Skeletal muscle cell (primary cell): ENCODE data around the gene TWIST2.

Source experiments
- DNase-seq: peaks from one replicate; pipeline ENCODE4 v3.0.0-alpha.2; 2010; ENCODE audit warnings: low read depth
- H3K4me3 ChIP-seq: 2 replicates; pipeline ENCODE4 v1.5.1; 2011; ENCODE audit warnings: low read depth, mild to moderate bottlenecking, control low read depth, low read length, moderate library complexity

The TWIST2 gene

DNA sequence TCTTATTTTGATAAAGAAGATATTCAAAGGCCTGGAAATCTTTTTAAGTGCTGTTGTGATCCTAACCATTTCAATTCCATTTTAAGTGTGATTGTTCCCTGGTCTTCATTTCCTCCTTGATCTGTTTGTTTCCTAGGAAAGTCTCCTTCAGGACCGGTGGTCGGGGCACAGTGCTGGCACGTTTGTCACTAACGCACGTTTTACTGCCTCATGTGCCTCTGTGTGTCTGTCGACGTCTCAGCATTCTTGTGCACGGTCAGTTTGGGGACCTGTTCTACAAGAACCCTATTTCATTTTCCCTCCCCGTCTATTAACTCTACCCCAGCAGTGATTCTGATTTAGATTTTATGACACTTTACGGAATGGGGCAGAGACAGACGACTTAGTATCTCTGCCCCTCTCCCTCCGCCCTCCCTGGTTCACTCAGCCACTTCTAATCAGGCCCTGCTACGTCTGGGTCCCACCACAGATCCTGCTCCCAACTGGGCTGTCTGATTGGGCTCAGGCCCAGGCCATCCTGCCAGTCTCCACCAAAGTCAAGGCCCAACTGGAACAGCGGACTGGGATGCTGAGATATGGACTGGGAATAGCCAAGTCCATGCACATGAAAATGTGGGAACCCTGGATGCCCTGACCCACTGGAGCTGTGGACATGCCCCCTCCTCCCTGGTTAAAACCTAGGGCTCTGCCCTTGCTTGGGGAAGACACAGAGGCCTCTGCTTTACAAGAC, 95.6 kb downstream of the TWIST2 start:
- no peak overlapping the region for H3K4me3 ChIP-seq
- no peak for DNase-seq

DNA sequence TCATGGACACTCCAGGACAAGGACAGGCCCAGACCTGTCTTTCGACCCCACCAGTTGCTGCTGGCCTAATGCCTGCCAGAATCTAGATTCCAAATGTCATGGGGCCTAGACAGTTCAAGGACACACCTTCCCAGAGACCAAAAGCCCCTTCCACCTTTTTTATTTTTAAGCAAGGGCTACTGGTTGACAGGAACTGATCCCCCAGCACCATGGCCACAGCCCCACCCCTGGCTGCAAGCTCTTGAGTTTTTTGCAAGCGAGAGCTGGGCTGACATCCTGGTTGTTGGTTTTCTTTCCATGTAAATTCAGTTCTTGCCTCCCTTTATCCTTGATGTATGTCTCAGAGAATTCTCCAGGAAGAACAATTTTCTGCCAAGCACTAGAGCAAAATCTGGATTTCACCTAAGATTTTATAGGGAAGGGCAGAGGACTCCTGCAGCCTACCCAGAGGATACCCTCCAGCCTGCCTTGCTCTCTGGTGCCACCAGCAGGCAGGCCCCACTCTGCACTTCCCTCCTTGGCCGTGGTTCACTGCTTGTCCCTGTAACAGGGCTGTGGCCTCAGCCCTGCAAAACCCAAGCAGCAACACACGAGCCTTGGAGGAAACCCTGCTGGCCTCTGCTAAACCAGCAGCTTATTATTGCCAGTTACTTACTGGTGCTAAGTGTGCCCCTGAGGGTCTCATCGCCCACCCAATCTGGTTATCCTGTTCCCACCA, 97.7 kb downstream of the TWIST2 start:
- no peak overlapping the region for H3K4me3 ChIP-seq
- DNase-seq = no peak

DNA sequence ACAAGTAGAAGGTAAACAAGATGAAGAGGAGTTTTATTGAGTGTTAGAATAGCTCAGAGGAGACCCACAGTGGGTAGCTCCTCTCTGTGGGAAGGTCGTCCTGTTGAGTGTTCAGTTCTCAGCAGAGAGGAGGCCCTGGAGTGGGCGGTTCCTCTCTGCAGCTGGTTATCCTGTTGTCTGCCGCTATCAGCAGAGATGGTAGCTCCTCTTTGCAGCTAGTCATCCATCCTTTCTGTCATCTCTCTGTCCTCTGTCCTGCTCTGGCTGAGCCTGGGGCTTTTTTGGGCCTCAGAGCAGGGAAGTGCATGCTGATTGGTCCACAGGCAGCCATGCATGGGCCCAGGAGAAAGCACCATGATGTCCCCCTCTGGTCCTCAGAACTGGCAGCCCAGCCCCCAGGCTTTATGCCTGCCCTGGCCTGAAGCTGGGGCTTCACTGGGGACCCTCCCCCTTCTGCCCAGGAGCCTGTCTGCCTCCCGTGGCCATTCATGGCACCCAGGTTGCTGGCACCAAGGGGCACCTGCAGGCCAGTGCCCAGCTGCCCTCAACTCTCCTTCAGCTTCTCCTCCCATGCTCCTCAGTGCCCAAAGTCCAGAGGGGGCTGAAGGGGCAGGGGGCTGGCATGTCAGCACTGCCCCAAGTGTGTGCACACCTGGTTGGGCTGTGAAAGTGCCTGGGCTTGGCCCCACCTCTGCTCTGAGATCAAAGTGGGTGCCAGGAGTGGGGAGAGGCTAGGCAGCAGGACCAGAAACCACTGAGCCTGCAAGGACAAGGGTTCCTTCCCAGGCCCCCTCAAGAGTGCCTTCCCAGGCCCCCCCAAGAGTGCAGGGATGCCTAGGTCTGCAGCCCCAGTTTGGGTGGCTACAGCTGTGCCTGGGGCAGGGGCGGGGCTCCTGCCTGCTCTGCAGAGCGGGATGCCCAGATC, 98.7 kb downstream of the TWIST2 start:
- no peak for DNase-seq
- H3K4me3 ChIP-seq = no peak overlapping the region

DNA sequence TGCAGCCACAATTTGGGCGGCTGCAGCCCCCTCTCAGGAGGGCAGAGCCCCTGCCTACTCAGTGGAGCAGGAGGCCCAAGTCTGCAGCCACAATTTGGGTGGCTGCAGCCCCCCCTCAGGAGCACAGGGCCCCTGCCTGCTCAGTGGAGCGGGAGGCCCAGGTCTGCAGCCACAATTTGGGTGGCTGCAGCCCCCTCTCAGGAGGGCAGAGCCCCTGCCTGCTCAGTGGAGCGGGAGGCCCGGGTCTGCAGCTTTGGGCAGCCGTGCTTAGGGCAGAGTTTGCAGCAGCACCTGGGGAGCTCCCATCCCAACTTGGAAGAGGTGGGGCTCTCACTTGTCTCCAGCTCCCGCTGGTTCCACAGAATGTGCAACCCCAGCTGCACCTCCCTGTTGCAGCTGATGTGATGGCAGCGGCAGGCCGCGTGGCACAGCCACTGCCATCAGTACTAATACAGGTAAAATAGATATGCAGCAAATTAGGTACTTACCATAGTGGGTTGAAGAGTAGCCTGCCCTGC, 99.4 kb downstream of the TWIST2 start:
- DNase-seq = no peak
- H3K4me3 ChIP-seq = no peak overlapping the region

DNA sequence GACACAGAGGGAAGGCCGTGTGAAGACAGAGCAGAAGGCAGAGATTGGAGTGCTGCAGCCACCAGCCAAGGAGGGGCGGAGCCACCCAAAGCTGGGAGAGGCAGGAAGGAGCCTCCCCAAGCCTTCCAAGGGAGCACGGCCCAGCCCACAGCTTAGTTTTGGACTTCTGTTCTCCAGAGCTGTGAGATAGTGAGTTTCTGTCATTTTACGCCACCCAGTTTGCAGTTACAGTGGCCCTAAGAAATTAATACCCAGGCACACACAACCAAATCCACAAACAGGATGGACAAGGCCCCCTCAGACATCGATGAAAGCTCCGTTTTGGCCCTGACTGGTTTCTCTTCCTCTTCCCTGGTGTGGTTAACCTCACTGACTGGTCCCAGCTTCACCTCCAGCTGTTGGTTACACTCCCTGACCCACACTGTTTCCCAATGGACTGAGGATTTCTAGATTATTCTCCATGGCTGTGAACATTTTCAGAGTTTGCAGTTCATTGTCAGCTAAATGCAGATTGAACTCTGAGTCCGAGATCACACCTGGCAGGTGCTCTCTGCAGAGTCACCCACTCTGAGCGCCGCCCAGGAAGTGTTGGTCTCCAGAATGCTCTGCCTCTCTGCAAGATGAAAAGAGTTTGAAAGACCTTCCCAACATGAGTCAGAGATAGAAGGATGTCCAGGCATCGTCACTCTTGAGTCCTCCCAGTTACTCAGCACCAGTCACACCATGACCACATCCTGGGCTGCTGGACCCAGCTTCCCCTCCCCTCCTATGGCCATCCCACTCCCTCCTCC, 100.2 kb downstream of the TWIST2 start:
- peak; percentile 77 for DNase-seq
- no peak overlapping the region for H3K4me3 ChIP-seq

DNA sequence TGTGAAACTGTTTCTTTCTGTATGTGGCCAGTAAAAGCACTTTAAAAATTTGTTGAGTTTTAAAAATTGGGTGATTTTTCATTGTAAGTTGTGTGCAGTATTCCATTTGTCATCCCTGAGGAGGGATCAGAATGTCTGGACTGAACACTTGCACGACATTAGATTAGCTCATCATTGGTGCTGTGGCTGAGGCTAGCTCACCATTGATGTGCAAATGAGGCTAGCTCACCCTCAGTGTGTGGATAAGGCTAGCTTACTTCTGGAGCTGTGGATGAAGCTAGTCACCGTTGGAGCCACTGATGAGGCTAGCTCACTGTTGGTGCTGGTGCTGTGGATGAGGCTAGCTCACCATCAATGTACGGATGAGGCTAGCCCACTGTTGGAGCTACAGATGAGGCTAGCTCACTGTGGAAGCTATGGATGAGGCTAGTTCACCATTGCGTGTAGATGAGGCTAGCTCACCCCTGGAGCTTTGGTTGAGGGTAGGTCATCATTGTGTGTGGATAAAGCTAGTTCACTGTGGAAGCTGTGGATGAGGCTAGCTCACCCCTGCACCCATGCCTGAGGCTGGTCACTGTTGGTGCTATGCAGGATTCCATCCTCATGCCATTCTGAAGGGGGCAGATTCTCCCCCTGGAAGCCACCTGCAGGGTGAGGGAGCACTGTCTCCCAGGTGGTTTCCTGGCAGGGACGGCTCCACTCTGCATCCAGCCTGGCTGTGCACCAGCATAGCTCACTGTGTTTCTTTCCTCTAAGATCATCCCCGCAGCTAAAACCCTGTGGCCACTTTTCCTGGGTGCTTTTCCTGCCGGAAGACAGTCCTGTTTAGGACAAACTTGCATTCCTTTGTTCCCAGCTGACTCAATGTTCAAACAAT, 101.1 kb downstream of the TWIST2 start:
- no peak for DNase-seq
- H3K4me3 ChIP-seq = no peak overlapping the region

DNA sequence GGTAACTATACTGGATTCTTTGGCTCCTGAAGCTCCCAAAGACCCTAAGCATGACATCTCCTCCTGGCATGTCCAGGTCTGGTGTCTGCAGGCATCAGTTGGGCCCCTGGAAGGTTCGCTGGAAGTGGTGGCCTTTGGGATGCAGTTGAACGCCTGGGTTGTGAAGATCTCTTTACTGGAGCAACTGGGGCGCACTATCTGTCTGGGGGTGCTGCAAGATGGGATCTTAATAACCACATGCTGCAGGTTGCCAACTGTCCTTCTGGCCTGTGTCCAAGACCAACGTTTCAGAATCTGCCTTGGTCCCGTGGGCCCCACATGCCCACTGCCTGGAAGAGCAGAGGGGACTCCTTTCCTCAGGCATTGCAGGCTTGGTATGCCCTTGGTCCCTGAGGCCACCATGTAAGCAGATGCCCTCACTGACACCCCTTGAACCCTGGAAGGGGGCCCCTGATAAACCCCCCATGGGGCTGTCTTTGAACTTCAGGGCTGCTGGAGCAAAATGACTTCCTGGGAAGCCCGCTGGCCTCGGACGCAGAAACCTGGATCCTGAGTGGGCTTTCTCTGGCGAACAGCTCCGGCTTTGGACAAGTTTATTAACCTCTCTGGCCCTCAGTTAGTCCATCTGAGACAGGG, 101.9 kb downstream of the TWIST2 start:
- H3K4me3 ChIP-seq = no peak overlapping the region
- no peak for DNase-seq

DNA sequence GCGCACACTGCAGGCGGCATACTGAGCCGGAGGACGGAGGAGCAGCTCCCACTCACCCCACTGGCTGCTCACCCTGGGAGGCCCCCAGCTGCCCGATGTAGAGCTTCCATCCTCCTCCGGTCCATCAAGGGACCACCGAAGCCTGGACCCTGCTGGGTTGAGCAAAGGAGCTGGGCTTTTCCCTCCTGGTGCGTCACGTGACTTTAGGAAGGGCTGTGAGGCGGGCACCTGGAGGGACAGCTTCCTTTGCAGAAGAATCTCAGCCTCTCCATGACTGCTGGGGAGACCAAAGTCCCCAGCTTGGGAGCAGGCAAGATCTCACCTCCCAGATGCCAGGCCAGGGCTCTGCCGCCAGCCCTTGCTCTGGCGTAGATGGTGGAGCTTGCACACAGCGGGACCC, 102.7 kb downstream of the TWIST2 start:
- no peak overlapping the region for H3K4me3 ChIP-seq
- DNase-seq = no peak

DNA sequence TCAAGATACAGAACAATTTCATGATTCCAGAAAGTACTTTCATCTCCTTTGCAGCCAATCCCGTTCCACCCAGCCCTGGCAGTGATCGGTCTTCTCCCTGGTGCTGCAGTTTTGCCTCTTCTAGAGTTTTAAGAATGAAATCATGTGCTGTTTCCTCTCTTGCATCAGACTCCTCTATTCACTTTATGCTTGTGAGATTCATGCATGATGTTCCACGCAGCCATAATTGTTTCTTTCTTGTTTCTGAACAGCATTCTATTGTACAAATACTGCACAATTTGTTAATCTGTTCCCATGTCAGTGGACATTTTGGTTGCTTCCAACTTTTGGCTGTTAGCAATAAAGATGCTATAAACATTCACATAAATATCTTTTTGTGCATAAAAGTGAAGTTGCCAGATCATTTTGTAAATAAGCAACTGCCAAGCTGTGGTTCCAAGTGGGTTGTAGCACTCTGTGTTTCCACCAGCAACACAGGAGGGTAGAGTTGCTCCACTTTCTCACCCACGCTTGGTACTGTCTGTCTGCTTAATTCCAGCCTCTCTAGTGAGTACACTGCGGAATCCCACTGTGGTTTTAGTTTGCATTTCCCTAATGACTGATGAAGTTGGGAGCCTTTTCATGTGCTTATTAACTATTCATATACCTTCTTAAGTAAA, 104.5 kb downstream of the TWIST2 start:
- H3K4me3 ChIP-seq = no peak overlapping the region
- DNase-seq = no peak

DNA sequence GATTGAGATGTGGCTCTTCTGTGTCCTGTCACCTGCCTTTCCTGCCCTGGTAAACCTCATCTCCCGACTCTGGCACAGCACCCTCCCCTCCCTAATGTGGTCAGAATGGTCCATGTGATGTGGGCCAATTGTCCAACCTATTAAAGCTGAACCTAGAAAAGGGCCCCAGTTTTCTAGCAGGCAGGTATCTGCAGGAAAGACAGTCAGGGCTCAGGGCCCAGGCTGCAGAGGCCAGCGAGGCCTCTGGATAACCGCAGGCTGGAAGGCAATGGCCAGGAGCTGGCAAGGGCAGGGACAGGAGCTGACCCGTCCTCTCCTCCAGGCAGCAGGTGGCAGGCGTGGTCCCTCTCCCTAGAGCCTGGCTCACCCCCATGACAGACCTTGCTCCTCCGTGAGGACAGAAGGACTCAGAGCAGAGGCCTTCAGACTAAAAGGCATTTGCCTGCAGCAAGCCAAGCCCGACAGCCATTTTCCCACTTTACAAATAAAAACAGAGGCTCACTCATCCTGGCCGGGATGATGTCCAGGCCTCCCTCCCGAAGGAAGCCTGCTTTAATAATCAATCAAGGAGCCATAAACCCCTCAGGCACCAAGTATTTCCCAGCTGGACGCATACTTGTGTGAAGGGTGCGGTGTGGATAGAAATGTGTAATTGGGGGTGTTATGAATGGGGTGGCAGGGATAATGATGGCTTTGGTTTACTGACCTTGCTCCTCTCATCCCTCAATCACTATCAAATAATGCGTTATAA, 107.1 kb downstream of the TWIST2 start:
- no peak overlapping the region for H3K4me3 ChIP-seq
- no peak for DNase-seq

DNA sequence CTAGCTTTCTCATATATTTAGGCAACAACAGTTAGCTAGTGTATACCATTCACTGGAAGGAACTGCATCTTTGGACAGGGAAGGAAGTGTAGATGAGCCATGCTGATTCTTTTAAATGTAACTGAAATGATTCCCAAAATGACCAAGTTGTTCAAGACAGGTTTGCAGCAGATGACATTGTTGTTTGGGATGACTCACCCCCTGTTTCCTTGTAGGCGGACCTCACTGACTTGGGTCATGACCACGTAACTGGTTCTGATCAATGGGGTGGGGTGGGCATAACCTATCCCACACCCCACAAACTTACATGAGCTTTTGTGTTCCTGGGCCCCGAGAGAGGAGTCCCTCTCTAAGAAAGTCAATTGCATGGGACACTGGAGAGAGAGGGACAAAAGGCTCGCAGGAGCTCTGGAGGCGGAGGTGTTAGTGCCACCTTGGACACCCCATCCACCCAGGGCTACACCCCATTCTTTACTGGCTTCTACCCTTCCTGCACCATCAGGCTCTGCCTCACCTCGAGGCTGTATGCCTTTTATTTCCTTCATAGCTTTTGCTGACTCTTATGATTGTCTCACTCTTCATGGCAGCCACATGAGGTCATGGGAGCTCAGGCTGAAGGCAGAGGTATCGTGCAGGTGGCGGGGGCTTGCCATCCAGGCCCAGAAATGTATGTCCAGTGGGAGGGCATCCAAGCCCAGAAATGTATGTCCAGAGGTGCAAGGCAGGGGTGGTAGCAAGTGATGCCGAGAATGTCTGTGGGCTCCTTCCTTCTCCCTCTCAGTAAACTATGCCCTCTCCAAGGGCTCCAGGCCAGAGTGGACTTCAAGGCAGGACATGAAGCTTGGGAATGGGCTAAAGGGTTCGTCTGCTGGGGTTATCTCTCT, 108.0 kb downstream of the TWIST2 start:
- no peak overlapping the region for H3K4me3 ChIP-seq
- no peak for DNase-seq

DNA sequence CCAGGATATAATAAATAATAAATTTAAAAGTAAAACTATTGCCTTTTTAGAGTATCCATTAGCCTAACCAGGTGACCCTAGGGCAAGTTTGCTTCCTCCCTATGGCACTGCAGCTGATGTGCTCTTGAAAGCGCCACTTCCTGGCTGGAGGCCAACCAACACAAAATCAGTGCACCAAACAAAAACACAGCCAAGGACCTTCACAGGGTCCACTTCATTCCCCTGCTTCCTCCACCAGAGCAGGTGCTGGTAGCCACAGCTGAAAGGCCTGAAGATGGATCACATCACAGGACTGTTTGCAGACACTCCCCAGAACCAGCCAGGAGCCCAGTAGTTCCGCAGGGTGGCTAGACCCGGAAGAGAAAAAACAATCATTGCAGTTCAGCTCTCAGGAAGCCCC, 108.8 kb downstream of the TWIST2 start:
- no peak for DNase-seq
- H3K4me3 ChIP-seq = no peak overlapping the region
